CD14-positive monocyte (primary cell): ENCODE results near the gene TICAM2. TPM values are rescaled to one million over a fixed set of nuclear protein-coding genes. Genes with fewer than 3 reads are reported as not detected.

Source experiments
- DNase-seq, 3 donors: peaks; one replicate each; pipeline ENCODE4 v3.0.0-alpha.2; 2011 to 2022
- H2AFZ ChIP-seq: 2 replicates; pipeline ENCODE4 v1.6.0; 2012; ENCODE audit warnings: mild to moderate bottlenecking, low read depth, low read length, inconsistent platforms; ENCODE audit not compliant: insufficient read depth, poor library complexity, severe bottlenecking
- H3K27ac ChIP-seq, 2 donors: 1 replicate in 1 of 2; 2 replicates in 1 of 2; pipeline ENCODE4 v1.5.1; 2012 to 2013; ENCODE audit warnings: low read length in 2 of 2, control low read depth in 1 of 2, inconsistent platforms in 1 of 2, low read depth in 1 of 2, mild to moderate bottlenecking in 1 of 2
- H3K27me3 ChIP-seq, 2 donors: one replicate each; pipeline versions ENCODE4 v1.6.0 to v1.6.1; 2011 to 2013; ENCODE audit warnings: low read length in 2 of 2; ENCODE audit not compliant: control insufficient read depth in 2 of 2, insufficient read depth in 2 of 2
- H3K36me3 ChIP-seq, 2 donors: replicated peaks in 1 of 2; 1 replicate in 1 of 2; 2 replicates in 1 of 2; pipeline versions ENCODE4 v1.5.1 to v1.6.1; 2012 to 2013; ENCODE audit warnings: low read length in 2 of 2, control low read depth in 1 of 2, inconsistent platforms in 1 of 2, mild to moderate bottlenecking in 1 of 2; ENCODE audit not compliant: insufficient read depth in 2 of 2, control insufficient read depth in 1 of 2
- H3K4me1 ChIP-seq, 2 donors: 1 replicate in 1 of 2; 2 replicates in 1 of 2; pipeline versions ENCODE4 v1.5.1 to v1.6.1; 2012 to 2013; ENCODE audit warnings: low read length in 2 of 2, control low read depth in 1 of 2, inconsistent platforms in 1 of 2, mild to moderate bottlenecking in 1 of 2, moderate library complexity in 1 of 2; ENCODE audit not compliant: insufficient read depth in 2 of 2, control insufficient read depth in 1 of 2
- H3K4me2 ChIP-seq: replicated peaks from 2 replicates; pipeline ENCODE3; 2012; ENCODE audit warnings: low read length, moderate library complexity, mild to moderate bottlenecking; ENCODE audit not compliant: poor library complexity, severe bottlenecking; ENCODE audit errors: extremely low read depth
- H3K4me3 ChIP-seq, 3 experiments: fragments of 200-600 bp in 1 of 3; sonication (generic) in 1 of 3; replicated peaks in 1 of 3; 1 replicate in 2 of 3; 2 replicates in 1 of 3; pipeline ENCODE4 v1.5.1; 2011 to 2013; ENCODE audit warnings: low read length in 3 of 3, mild to moderate bottlenecking in 3 of 3, control low read depth in 2 of 3, low read depth in 2 of 3, inconsistent platforms in 1 of 3, moderate library complexity in 1 of 3
- H3K79me2 ChIP-seq: 2 replicates; pipeline ENCODE4 v1.6.0; 2012; ENCODE audit warnings: mild to moderate bottlenecking, control low read depth, inconsistent platforms, low read length, moderate library complexity; ENCODE audit not compliant: insufficient read depth
- H3K9ac ChIP-seq: 2 replicates; pipeline ENCODE4 v1.6.0; 2017; ENCODE audit warnings: low read length, mild to moderate bottlenecking; ENCODE audit not compliant: insufficient read depth, poor library complexity, severe bottlenecking
- H3K9me3 ChIP-seq, 2 donors: replicated peaks in 1 of 2; 1 replicate in 1 of 2; 2 replicates in 1 of 2; pipeline versions ENCODE4 v1.5.1 to v1.6.1; 2012 to 2013; ENCODE audit warnings: low read length in 2 of 2, control low read depth in 1 of 2; ENCODE audit not compliant: control insufficient read depth in 1 of 2, insufficient read depth in 1 of 2
- H4K20me1 ChIP-seq: 2 replicates; pipeline ENCODE4 v1.6.0; 2012; ENCODE audit warnings: mild to moderate bottlenecking, low read length, control low read depth, moderate library complexity; ENCODE audit not compliant: insufficient read depth
- H3K27ac Mint-ChIP-seq, 7 donors: one replicate each; pipeline ENCODE4 v1.8.0; 2020; ENCODE audit warnings: mild to moderate bottlenecking in 7 of 7, mixed read lengths in 7 of 7, moderate library complexity in 6 of 7, inconsistent platforms in 2 of 7
- H3K27me3 Mint-ChIP-seq, 3 donors: one replicate each; pipeline ENCODE4 v1.8.0; 2021 to 2022; ENCODE audit warnings: low read depth in 3 of 3, mild to moderate bottlenecking in 3 of 3, mixed read lengths in 3 of 3, moderate library complexity in 3 of 3, inconsistent platforms in 1 of 3
- H3K36me3 Mint-ChIP-seq, 2 donors: one replicate each; pipeline ENCODE4 v1.8.0; 2020; ENCODE audit warnings: mixed read lengths in 2 of 2, inconsistent platforms in 1 of 2, mild to moderate bottlenecking in 1 of 2
- H3K4me1 Mint-ChIP-seq: one replicate; pipeline ENCODE4 v1.8.0; 2020; ENCODE audit warnings: mild to moderate bottlenecking, mixed read lengths
- H3K4me3 Mint-ChIP-seq, 2 donors: one replicate each; pipeline ENCODE4 v1.8.0; 2020; ENCODE audit warnings: mild to moderate bottlenecking in 2 of 2, mixed read lengths in 2 of 2, moderate library complexity in 1 of 2
- H3K9me3 Mint-ChIP-seq, 7 donors: one replicate each; pipeline ENCODE4 v1.8.0; 2020 to 2022; ENCODE audit warnings: mixed read lengths in 7 of 7, mild to moderate bottlenecking in 6 of 7, moderate library complexity in 6 of 7, inconsistent platforms in 2 of 7
- WGBS: methylation state at CpG from one replicate; pipeline ENCODE4 v1.1.5; 2013; ENCODE audit warnings: missing lambda C conversion rate; ENCODE audit not compliant: insufficient coverage; 5-methylcytosine and 5-hydroxymethylcytosine counted together
- intact Hi-C, 2 donors: fragments of 100-400 bp; cut with micrococcal nuclease; formaldehyde crosslinking; loops; one replicate each; pipeline versions ENCODE4 v1.15.0 to v1.15.1; 2023
- polyA plus RNA-seq, 3 donors: library from polyadenylated mRNA; depleted of rRNA in 1 of 3; unstranded in 2 of 3; stranded (reverse) in 1 of 3; fragments of 300-500 nt in 2 of 3; fragments of >200 nt in 1 of 3; fragmentation: Illumina TruSeq in 2 of 3; gene quantifications; 1 replicate in 2 of 3; 2 replicates in 1 of 3; pipeline ENCODE4 v1.2.3, GENCODE V29; 2012 to 2021
- TF ChIP-seq, protein P1 (sequence below): fragments of 200-600 bp; IDR thresholded peaks from one replicate; pipeline ENCODE4 v1.8.0; 2022; ENCODE audit warnings: antibody characterized with exemption, mild to moderate bottlenecking

Gene TICAM2
- polyA plus RNA-seq, 3 donors = 3.5 to 25.1 (median 14.6) TPM

- Histone ChIP-seq H3K27ac (no peak overlapping the region), H3K36me3 (no peaks in the 10 kb centered on the region), H3K9me3 (no peaks in the 10 kb centered on the region), H3K9ac (no peak overlapping the region), H4K20me1 (no peaks in the 10 kb centered on the region), H3K4me2 (no peak overlapping the region), H3K4me1 (no peaks in the 10 kb centered on the region), H3K79me2 (no peaks in the 10 kb centered on the region), H3K4me3 (no peak overlapping the region), H2AFZ (no peak overlapping the region), H3K27me3 (peaks cover 0 to 2% of the 10 kb centered on the region in 2 donors)
- Mint-ChIP-seq H3K9me3 (peaks cover 0 to 5% (median 1%) of the 10 kb centered on the region in 7 donors), H3K27me3 (peaks cover 5 to 15% (median 12%) of the 10 kb centered on the region in 3 donors), H3K27ac (peak overlapping the region in 1 of 7 donors; percentile 25), H3K4me3 (no peak overlapping the region), H3K4me1 (no peaks in the 10 kb centered on the region), H3K36me3 (no peaks in the 10 kb centered on the region)
- TF ChIP-seq, protein P1, sequence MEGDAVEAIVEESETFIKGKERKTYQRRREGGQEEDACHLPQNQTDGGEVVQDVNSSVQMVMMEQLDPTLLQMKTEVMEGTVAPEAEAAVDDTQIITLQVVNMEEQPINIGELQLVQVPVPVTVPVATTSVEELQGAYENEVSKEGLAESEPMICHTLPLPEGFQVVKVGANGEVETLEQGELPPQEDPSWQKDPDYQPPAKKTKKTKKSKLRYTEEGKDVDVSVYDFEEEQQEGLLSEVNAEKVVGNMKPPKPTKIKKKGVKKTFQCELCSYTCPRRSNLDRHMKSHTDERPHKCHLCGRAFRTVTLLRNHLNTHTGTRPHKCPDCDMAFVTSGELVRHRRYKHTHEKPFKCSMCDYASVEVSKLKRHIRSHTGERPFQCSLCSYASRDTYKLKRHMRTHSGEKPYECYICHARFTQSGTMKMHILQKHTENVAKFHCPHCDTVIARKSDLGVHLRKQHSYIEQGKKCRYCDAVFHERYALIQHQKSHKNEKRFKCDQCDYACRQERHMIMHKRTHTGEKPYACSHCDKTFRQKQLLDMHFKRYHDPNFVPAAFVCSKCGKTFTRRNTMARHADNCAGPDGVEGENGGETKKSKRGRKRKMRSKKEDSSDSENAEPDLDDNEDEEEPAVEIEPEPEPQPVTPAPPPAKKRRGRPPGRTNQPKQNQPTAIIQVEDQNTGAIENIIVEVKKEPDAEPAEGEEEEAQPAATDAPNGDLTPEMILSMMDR = no peak
- WGBS = 79% methylated on average over 1 of the region's 2 CpGs
- DNase-seq = no peak
- intact Hi-C loops = no loop called here
Observed at GRCh38 chr5:115640274-115640673, 38.0 kb upstream of the TICAM2 start.

DNA sequence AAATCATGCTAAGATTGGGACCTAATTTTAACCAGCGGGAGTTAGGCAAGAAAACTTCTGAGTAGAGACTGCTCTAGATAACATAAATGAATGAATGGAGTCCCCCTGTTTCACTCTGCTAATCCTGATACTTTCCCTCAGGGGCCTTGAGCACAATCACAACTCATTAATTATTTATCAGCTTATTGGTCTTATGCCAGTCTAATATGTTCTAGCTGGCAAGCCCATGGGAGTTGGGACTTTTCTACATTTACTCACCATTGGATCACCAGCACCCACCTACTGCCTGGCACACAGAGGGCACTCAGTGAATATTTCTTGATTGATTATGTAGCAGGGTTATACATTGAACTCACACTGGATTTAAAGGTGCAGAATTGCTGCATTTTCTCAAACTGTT lies 37.1 kb upstream of the TICAM2 start:
- Histone ChIP-seq H3K36me3 (no peaks in the 10 kb centered on the region), H3K4me1 (peaks cover under 1 to 3% of the 10 kb centered on the region in 2 donors), H4K20me1 (no peaks in the 10 kb centered on the region), H3K4me3 (no peak overlapping the region), H3K9me3 (no peaks in the 10 kb centered on the region), H3K4me2 (no peak overlapping the region), H3K9ac (no peak overlapping the region), H2AFZ (no peak overlapping the region), H3K79me2 (no peaks in the 10 kb centered on the region), H3K27ac (no peak overlapping the region), H3K27me3 (no peaks in the 10 kb centered on the region)
- DNase-seq = no peak
- TF ChIP-seq, protein P1 = no peak
- Mint-ChIP-seq H3K27me3 (peaks cover 5 to 13% (median 8%) of the 10 kb centered on the region in 3 donors), H3K4me1 (peaks cover 2% of the 10 kb centered on the region), H3K36me3 (no peaks in the 10 kb centered on the region), H3K4me3 (no peak overlapping the region), H3K9me3 (no peaks in the 10 kb centered on the region), H3K27ac (no peak overlapping the region)
- WGBS = no CpG with 5 or more reads among the region's 1 CpG
- intact Hi-C loops = no loop called here
